Bronchial smooth muscle cell (primary cell): ENCODE measurements around the gene MT1F. TPM values are rescaled to one million over a fixed set of nuclear protein-coding genes. Genes with fewer than 3 reads are reported as not detected.

Experiments used
- total RNA-seq: library from RNA; depleted of rRNA; stranded (reverse); fragments of >200 nt; gene quantifications from 2 replicates; pipeline ENCODE4 v1.2.1, GENCODE V29; 2014

The MT1F gene
- not detected in 2 replicates for total RNA-seq

GRCh38 chr16:56657555-56658326, at the start of gene MT1F:
Gene MT1F (plus strand): TSS chr16:56657959. CDS start chr16:56658059, 100 bp downstream.

DNA sequence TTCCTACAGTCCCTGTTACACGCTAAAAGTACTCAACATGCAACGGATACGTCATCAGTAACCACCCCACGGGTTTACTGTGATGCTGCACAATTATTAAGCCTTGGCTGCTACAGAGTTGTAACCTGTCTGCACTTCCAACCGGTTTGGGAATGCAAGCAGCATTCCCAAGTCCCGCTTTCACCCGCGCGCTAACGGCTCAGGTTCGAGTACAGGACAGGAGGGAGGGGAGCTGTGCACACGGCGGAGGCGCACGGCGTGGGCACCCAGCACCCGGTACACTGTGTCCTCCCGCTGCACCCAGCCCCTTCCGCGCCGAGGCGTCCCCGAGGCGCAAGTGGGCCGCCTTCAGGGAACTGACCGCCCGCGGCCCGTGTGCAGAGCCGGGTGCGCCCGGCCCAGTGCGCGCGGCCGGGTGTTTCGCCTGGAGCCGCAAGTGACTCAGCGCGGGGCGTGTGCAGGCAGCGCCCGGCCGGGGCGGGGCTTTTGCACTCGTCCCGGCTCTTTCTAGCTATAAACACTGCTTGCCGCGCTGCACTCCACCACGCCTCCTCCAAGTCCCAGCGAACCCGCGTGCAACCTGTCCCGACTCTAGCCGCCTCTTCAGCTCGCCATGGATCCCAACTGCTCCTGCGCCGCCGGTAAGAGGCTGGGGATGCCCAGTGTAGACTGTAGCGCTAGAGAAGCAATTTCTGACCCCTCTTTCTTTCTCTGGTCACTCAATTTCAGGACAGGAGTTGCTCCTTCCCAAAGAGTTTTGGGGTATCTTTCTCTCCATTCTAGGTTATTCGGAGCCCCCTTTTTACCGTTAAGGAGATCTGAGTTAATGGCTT, 49.5 kb upstream of the MT1F start, which contains the start of gene MT2A:
Gene MT2A, plus strand, starts transcription at position 542 of the 833 bp plus-strand sequence. Its CDS starts 72 bp downstream, at position 614.

DNA sequence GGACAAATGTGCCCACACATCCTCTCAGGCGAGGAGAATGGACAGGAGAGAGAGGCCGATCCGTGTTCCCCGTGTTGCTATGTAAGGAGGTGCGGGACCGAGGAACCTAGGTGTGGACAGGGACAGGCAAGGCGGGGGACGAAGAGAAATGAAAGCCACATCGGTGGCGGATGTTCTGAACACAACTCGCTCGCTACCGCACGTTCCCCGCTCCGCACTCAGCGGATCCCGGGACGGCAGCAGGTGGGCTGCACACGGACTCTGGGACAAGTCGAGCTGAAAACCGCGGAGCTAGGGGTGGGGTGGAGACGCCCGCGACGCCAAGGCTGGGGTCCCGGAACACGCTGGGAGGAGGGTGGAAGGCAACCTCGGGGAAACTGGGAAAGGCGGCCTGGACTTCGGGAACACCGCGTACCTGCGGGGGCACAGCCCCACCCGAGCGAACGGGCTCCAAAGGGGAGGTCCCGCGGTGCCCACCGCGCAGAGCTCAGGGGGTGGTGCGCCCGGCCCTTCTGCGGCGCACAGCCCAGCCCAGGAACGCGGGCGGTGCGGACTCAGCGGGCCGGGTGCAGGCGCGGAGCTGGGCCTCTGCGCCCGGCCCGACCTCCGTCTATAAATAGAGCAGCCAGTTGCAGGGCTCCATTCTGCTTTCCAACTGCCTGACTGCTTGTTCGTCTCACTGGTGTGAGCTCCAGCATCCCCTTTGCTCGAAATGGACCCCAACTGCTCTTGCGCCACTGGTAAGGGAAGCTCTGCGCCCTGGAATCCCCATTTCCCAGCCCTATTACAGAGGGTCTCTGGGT, 32.4 kb upstream of the MT1F start, which contains the start of gene MT1E:
Gene MT1E, plus strand, starts transcription at position 642 of the 803 bp plus-strand sequence. Its CDS starts 71 bp downstream, at position 713.

DNA sequence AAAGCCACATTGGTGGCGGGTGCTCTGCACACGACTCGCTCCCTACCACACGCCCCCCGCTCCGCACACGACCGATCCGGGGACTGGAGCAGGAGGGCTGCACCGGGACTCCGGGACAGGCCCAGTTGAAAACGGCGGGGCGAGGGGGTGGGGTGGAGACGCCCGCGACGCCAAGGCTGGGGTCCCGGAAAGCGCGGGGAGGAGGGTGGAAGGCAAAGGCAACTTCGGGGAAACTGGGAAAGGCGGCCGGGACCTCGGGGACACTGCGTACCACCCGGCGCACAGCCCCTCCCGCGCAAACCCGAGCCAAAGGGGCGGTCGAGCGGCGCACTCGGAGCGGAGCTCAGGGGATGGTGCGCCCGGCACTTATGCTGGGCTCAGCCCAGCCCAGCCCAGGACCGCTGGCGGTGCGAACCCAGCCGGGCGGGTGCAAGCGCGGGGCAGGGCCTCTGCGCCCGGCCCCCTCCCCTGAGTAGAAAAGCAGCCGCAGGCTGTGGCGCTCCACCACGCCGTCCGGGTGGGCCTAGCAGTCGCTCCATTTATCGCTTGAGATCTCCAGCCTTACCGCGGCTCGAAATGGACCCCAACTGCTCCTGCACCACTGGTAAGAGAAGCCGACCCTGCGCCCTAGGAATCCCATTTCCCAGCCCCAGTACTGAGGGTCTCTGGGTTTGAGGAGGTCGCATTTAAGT, 25.5 kb upstream of the MT1F start, which contains the start of gene MT1M:
Gene MT1M, plus strand, starts transcription at position 504 of the 692 bp plus-strand sequence. Its CDS starts 73 bp downstream, at position 577.

GRCh38 chr16:56637814-56638750, 19.7 kb upstream of the MT1F start, which contains the start of gene MT1A:
Gene MT1A (plus strand): TSS chr16:56638666. CDS start chr16:56638739, 73 bp downstream.

GRCh38 chr16:56651586-56651985, 6.2 kb upstream of the MT1F start, which contains the start of gene MT1B:
Gene MT1B (plus strand): TSS chr16:56651886. CDS start chr16:56651954, 68 bp downstream.

GRCh38 chr16:56667581-56668571, 10.1 kb downstream of the MT1F start, which contains the start of gene MT1G:
Gene MT1G (minus strand): TSS chr16:56668065. CDS start chr16:56667993, 72 bp downstream.

DNA sequence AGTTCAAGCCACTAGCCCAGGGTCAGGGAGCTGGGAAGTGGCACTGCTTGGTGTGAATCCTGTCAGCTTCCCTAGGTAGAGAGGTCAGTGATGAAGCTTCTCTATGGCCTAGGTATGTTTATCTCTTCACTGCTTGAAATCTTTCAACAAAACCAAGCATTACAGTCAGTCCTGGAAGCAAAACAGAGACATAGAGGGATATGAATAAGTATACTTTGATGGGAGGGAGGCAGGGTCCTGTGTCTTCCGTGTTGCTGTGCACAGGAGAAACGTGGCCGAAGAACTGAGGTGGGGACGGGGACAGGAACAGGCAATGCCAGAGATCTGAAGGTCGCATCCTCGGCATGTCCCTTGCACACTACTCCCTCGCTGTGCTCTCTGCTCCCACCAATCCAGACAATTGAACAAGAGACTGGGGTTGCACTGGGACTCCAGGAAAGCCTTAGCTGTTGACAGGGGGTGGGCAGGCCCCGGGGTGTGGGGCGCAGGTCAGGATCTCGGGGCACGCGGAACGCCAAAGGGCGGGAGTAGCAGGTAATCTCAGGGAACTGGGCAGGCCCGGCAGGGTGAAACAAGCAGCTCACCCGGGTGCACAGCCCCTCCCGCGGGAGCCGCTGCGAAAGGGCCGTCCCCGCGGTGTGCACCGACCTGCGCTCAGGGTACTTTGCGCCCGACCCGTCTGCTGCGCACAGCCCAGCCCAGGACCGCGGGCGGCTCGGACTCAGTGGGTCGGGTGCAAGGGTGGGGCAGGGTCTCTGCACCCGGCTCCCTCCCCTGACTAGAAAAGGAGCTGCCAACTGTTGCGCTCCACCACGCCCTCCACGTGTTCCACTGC, 11.5 kb downstream of the MT1F start, which contains the start of gene MT1H:
Gene MT1H, plus strand, starts transcription at position 810 of the 835 bp plus-strand sequence. CDS start 71 bp downstream, outside the sequence.

GRCh38 chr16:56681939-56682702, 24.4 kb downstream of the MT1F start, which contains the start of gene MT1X:
Gene MT1X (plus strand): TSS chr16:56682470. CDS start chr16:56682541, 71 bp downstream.

Other genes with a start within 250 kb of the MT1F start
- 246 and 344 TPM in 2 replicates for gene AMFR, start 232.4 kb upstream of the MT1F start, total RNA-seq
- 45.9 and 57.4 TPM in 2 replicates for gene NUDT21, start 206.6 kb upstream of the MT1F start, total RNA-seq
- 51.5 and 56.7 TPM in 2 replicates for gene OGFOD1, start 206.4 kb upstream of the MT1F start, total RNA-seq
- 80.1 and 110 TPM in 2 replicates for gene BBS2, start 137.9 kb upstream of the MT1F start, total RNA-seq
- not detected in 2 replicates for gene MT4, start 92.9 kb upstream of the MT1F start, total RNA-seq
- not detected in 2 replicates for gene MT3, start 68.4 kb upstream of the MT1F start, total RNA-seq
- 36.7 and 117 TPM in 2 replicates for gene MT2A, start 49.4 kb upstream of the MT1F start, total RNA-seq
- gene MT1E, start 32.2 kb upstream of the MT1F start, total RNA-seq: 129 and 231 TPM in 2 replicates
- 2.8 and 3.9 TPM in 2 replicates for gene MT1M, start 25.3 kb upstream of the MT1F start, total RNA-seq
- 1.4 TPM in 1 of 2 replicates, not detected in the other for gene MT1A, start 19.3 kb upstream of the MT1F start, total RNA-seq
- not detected in 2 replicates for gene MT1B, start 6.1 kb upstream of the MT1F start, total RNA-seq
- not detected in 2 replicates for gene MT1G, start 10.1 kb downstream of the MT1F start, total RNA-seq
- gene MT1H, start 11.9 kb downstream of the MT1F start, total RNA-seq: not detected in 2 replicates
- 24.3 and 45.7 TPM in 2 replicates for gene MT1X, start 24.5 kb downstream of the MT1F start, total RNA-seq
- 38.7 and 40.7 TPM in 2 replicates for gene NUP93, start 72.2 kb downstream of the MT1F start, total RNA-seq
- gene SLC12A3, start 207.2 kb downstream of the MT1F start, total RNA-seq: under 0.01 TPM in 1 of 2 replicates, not detected in the other